ENCODE results near the gene TBX4.

Gene TBX4

DNA sequence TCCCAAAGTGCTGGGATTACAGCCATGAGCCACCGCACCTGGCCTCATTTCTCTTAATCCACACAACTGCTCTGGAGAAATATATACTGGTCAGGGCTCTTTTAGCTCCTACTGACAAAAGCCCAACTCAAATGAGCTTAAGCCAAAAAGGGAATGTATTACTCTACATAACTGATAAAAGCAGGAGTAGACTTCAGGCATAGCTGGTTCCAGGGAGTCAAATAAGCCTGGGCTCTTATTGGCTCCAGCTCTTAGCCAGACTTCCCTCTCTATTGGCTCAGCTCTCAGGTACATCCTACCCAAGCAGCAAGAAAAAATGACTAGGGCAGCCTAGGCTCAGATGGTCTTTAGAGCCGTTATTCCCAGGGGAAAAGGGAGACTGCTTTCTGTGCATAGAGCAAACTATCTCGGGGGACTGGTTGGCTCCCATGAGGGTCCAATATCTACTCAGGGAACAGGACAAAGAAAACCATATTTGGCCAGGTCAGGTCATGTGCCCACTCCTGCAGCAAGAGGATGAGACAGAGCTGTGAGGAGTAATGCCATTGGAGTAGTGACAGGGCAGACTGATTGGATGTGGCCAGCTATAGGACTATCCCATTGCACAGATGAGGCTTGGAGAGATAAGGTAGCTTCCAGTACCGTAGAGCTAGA lies 31.4 kb upstream of the TBX4 start:
- H3K27ac ChIP-seq: no peak overlapping the region
- TF ChIP-seq ZFX (IDR thresholded peaks at IDR 0.05; ENCODE audit: borderline replicate concordance): no peak
- TF ChIP-seq, protein P1, sequence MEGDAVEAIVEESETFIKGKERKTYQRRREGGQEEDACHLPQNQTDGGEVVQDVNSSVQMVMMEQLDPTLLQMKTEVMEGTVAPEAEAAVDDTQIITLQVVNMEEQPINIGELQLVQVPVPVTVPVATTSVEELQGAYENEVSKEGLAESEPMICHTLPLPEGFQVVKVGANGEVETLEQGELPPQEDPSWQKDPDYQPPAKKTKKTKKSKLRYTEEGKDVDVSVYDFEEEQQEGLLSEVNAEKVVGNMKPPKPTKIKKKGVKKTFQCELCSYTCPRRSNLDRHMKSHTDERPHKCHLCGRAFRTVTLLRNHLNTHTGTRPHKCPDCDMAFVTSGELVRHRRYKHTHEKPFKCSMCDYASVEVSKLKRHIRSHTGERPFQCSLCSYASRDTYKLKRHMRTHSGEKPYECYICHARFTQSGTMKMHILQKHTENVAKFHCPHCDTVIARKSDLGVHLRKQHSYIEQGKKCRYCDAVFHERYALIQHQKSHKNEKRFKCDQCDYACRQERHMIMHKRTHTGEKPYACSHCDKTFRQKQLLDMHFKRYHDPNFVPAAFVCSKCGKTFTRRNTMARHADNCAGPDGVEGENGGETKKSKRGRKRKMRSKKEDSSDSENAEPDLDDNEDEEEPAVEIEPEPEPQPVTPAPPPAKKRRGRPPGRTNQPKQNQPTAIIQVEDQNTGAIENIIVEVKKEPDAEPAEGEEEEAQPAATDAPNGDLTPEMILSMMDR (IDR thresholded peaks at IDR 0.05): no peak

DNA sequence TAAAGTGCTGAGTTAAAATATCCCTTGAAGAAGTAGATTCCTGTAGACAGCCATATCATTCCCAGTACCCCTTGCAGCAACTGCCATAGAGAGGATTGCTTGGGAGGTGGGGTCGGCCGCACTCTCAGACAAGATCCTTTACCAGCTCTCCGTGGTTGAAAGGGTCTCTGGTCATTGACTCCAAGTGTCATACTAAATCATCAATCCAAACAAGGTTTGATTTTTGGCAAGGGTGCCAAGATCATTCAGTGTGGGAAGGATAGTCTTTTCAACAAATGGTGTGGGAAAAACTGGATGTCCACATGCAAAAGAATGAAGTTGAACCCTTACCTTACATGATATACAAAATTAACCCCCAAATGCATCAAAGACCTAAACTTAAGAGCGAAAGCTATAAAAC lies 30.8 kb upstream of the TBX4 start:
- no peak for TF ChIP-seq ZFX (IDR thresholded peaks at IDR 0.05; ENCODE audit: borderline replicate concordance)
- TF ChIP-seq, protein P1 (IDR thresholded peaks at IDR 0.05): no peak

DNA sequence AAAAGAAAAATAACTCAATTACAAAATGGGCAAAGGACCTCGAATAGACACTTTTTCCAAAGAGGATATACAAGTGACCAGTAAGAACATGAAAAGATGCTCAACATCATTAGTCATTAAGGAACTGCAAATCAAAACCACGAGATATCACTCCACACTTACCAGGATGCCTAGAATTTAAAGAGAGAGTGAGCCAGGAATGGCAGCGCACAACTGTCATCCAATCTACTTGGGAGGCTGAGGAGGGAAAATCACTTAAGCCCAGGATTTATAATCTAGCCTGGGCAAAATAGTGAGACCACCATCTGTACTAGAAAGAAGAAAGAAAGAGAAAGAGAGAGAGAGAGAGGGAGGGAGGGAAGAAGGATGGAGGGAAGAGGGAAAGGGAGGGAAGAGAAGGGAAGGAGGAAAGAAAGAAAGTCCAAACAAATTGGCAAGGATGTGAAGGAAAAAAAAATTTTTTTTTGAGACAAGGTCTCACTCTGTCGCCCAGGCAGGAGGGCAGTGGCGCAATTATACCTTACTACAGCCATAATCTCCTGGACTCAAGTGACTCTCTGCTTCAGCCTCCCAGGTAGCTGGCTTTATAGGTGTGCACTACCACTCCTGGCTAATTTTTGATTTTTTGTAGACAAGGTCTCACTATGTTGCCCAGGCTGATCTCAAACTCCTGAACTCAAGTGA lies 30.0 kb upstream of the TBX4 start:
- TF ChIP-seq, protein P1 (IDR thresholded peaks at IDR 0.05): no peak
- TF ChIP-seq ZFX (IDR thresholded peaks at IDR 0.05; ENCODE audit: borderline replicate concordance): no peak

More for the DNA sequence above, 30.8 kb upstream of the TBX4 start:
- no peak overlapping the region for H3K27ac ChIP-seq

GRCh38 chr17:61422869-61423268 lies 29.4 kb upstream of the TBX4 start:
- no peak overlapping the region for H3K27ac ChIP-seq
- TF ChIP-seq ZFX (IDR thresholded peaks at IDR 0.05; ENCODE audit: borderline replicate concordance): no peak
- TF ChIP-seq, protein P1 (IDR thresholded peaks at IDR 0.05): no peak

More for the DNA sequence above, 30.0 kb upstream of the TBX4 start:
- no peak overlapping the region for H3K27ac ChIP-seq

DNA sequence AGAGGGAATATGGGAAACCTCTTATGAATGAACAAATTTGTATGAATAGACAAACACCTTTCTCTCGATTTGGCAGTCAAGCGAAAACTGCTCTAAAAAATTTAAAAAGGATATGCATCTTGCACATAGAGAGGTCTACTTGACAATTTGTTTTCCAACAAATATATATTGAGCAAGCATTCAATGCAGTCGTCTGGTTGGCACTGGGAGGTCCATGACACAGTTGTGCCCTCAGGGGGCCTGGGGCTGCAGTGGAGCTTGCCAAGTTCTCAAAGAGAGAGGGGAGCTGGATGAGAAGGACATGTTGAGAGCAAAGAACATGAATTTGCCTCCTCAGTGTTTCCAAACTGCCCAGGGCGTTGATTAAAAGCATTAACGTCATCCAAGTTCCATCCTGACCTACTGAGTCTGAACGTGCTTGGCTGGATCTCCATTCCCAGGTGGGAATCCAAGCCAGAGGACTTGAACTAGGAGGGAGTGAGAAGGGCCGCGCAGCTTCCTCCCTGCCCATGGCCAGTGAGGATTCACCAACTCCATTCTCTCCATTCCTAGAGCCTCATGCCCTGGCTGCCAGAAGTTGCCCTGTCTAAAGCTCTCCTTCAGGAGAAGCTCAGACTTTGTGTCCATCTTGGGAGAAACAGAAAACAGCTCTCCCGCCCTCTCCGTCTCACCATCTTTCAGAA lies 28.1 kb upstream of the TBX4 start:
- no peak for TF ChIP-seq ZFX (IDR thresholded peaks at IDR 0.05; ENCODE audit: borderline replicate concordance)
- TF ChIP-seq, protein P1 (IDR thresholded peaks at IDR 0.05): no peak
- no peak overlapping the region for H3K27ac ChIP-seq

GRCh38 chr17:61425682-61426481 lies 26.3 kb upstream of the TBX4 start:
- no peak for TF ChIP-seq ZFX (IDR thresholded peaks at IDR 0.05; ENCODE audit: borderline replicate concordance)
- TF ChIP-seq, protein P1 (IDR thresholded peaks at IDR 0.05): no peak
- no peak overlapping the region for H3K27ac ChIP-seq

Data from 22Rv1 (cell line).